HG02678 (cell line): Measurements from ENCODE around the gene MAST1.

ENCODE experiments used
- ATAC-seq: cut with Tn5 transposase; IDR thresholded peaks from one replicate; pipeline ENCODE4 v1.9.1; 2021; ENCODE audit warnings: mild to moderate bottlenecking, moderate library complexity; ENCODE audit not compliant: unreplicated experiment

MAST1 gene

DNA sequence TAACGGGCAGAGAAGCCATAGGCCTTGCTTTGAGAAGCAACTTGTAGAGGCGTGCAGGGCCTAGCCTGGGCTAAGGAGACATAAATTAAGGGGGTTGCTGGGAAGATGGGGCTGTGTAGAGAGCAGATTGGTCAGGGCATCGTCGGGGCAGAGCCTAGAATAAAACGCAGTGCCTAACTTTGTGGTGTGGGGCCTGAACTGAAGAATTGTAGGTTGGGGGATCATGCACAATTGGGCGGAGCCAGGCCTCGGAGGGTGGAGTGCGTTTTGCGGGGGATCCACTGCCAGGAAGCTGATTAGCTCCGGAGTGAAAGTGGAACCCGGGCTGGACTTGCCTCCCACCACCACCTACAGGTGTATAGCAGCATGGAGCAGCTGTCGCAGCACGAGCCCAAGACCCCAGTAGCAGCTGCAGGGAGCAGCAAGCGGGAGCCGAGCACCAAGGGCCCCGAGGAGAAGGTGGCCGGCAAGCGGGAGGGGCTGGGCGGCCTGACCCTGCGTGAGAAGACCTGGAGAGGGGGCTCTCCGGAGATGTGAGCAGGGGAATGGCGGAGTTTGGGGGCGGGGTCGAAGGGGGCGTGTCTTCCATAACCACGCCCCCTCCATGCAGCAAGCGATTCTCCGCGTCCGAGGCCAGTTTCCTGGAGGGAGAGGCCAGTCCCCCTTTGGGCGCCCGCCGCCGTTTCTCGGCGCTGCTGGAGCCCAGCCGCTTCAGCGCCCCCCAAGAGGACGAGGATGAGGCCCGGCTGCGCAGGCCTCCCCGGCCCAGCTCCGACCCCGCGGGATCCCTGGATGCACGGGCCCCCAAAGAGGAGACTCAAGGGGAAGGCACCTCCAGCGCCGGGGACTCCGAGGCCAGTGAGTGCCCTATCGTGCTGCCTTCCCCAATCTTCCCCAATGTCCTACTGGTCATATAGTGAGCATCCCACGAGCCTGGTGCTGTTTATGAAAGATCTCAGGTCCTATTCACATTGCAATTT lies 29.1 kb downstream of the MAST1 start:
- peak; percentile 67 for ATAC-seq

DNA sequence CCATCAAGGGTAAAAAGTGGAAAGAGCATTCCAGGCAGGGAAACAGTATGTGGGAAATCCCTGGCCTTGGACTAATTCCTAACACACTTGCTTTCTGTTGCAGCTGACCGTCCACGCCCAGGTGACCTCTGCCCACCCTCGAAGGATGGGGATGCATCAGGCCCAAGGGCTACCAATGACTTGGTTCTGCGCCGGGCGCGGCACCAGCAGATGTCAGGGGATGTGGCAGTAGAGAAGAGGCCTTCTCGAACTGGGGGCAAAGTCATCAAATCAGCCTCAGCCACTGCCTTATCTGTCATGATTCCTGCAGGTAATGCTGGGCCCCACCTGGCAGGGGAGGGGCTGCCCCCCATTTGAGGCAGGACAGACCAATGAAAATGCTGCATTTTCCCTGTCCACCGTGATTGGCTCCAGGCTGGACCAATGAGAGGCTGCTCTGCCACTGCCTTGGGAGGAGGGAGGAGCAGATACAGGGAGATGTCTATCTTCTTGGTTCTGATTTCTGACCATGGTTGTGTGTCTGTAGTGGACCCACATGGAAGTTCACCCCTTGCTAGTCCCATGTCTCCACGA lies 30.3 kb downstream of the MAST1 start:
- ATAC-seq = no peak

DNA sequence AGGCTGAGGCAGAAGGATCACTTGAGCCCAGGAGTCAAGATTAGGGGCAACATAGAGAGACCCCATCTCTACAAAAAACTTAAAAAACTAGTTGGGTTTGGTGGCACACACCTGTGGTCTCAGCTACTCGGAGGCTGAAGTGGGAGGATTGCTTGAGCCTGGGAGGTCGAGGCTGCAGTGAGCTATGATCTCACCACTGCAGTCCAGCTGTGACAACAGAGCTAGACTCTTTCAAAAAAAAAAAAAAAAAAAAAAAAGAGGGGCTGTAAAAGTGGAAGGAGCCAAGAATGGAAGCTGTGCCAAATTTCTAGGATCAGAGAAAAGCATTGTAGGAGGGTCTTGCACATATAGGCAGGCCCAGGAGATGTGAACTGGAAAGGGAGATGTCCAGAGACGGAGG lies 33.4 kb downstream of the MAST1 start:
- no peak for ATAC-seq

GRCh38 chr19:12872255-12872654 lies 33.9 kb downstream of the MAST1 start:
- no peak for ATAC-seq

GRCh38 chr19:12872941-12873890 lies 34.9 kb downstream of the MAST1 start:
- ATAC-seq = no peak

- no peak for ATAC-seq
These were observed 35.8 kb downstream of the MAST1 start for GRCh38 chr19:12873891-12874745.

DNA sequence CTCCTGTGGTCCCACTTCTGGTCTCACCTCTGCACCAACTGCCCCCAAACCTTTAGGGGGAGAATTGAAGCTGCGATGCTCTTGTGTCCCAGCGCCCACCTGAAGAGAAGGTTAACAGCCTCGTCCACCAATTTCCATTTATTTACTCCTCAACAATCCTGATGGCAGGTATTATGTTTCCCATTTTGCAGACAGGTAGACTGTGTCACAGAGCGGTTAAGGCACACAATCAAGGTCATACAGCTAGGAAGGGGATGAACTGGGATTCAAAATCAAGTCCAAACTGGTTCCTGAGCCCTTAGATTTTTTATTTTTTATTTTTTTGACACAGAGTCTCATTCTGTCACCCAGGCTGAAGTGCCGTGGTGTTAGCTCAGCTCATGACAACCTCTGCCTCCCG lies 36.8 kb downstream of the MAST1 start:
- no peak for ATAC-seq

- no peak for ATAC-seq
These were observed 42.3 kb downstream of the MAST1 start for GRCh38 chr19:12880551-12881171.

DNA sequence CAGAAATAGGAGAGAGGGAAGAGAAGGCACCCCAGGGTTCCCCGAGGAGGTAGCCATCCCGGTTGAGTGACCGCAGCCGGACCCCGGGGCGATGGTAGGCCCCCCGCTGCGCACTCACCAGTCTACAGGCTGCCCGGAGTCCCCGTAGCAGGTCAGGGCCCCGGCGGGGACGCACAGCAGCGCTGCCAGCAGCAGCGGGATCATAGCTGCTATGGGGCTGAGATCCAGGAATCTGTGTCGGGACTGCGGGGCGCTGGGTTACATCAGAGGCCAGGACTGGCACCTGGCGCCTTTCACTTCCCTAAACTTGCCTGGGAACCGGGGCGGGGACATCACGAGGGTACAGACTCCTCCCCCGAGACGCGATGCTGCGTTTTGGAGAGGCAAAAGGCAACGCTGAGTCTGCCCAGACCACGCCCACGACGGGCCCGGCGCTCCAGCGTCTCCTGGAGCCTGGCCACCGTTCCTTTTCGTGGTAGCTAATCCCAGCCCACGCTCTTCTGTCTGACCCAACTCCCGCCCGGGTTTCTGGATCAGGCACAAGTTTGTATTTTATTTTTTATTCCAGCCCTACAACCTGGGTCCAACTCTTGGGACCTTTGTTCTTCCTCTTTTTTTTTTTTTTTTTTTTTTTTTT lies 43.0 kb downstream of the MAST1 start, which contains the start of gene DNASE2:
DNASE2 (minus strand) TSS at position 278 of the 637 bp plus-strand sequence; CDS start at position 204, 74 bp downstream.
- peak; percentile 94 for ATAC-seq

GRCh38 chr19:12882589-12882988 lies 44.3 kb downstream of the MAST1 start:
- no peak for ATAC-seq

GRCh38 chr19:12884202-12884601 lies 45.9 kb downstream of the MAST1 start:
- no peak for ATAC-seq

DNA sequence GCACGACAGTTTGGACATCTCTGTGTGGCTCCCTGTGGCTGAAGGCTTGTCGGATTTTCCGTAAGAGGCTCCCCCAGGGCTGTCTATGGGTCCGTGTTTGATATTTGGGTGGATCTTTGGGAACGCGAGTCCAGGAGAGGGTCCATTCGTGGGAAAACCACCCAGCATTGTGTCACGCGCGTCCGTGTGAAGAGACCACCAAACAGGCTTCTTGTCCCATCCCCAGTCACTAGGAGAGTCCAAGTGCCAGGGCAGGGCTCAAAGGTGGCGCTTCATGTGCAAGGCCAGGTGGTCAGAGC lies 46.3 kb downstream of the MAST1 start:
- ATAC-seq = no peak

DNA sequence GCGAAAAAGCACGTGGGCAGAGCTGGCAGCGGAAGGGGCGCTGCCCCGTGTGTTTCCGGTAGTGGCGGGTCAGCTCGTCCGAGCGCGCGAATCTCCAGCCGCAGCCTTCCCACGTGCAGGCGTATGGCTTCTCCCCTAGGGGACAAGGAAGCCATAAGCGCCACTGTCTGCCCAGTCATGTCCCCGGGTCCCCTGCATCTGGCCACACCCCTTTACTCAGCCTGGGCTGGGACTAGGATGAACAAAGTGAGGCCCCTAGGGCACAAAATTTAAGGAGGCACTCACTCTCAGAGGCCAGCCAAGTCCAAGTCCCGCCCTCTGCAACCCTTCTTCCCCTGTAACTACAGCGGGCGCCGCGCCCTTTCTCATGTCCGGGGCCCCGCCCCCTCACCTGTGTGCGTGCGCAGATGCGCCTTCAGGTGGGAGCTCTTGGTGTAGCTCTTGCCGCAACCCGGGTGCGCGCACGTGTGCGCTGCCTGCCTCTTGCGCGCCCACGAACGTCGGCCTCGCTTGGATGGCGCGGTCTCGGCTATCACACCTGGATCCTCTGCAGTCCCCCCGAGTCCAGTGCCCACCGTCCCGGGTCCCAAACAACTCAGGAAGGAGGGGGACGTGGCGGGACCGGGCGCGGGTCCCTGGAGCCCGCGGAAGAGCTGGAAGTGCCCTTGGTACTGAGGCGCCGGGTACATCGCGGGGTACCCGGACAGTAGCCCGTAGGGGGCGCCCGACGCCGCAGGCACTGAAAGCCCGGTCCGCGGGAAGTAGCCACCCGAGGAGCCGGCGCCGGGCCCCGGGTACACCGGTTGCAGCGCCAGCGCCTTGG lies 46.8 kb downstream of the MAST1 start:
- no peak for ATAC-seq

DNA sequence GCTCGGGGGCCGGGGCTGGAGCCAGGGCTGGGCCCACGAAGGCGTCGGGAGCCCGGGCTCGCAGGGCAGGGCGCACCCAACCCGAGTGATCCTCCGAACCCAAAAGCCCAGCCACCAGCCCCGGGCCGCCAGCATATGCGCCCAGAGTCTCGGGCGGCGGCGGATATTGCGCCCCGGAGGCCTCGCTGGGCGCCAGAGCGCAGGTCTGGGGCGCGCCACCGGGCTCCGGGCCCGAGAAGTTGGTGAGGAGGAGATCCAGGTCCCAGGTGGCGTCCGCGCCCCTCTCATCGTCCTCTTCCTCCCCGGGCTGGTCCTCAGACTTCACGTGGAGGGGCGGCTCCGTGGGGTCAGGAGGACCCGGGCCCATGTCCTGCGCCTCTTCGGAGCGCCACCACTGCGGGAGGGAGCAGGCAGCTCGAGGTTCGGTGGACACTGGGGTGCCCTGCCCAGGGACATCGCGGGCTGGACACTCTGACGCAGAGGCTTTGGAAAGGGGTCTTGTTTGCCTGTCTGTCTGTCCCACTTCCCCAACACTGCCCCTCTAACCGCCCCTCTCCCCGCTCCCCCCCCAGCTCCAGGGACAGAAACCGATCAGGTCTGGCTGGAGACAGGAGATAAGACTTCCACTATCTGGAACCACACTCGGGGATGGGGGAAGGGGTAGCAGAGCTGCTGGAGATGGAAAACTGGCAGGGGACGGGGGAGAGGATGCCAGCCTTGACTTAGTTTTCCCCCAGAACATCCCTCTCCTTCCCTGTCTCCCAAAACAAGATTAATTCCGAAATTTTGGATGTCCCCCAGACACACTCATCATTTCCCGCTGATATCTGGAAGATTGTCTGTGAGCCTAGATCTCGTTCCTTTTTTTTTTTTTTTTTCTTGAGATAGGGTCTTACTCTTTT lies 47.7 kb downstream of the MAST1 start:
- ATAC-seq = no peak

- no peak for ATAC-seq
These were observed 48.3 kb downstream of the MAST1 start for GRCh38 chr19:12886651-12886968.

GRCh38 chr19:12886969-12887747 lies 48.8 kb downstream of the MAST1 start, which contains the start of gene KLF1:
KLF1 (minus strand) TSS chr19:12887201; CDS start chr19:12887140, 61 bp downstream.
- ATAC-seq = no peak
